ENCODE results near the gene RHBDD3.

The RHBDD3 gene

GRCh38 chr22:29265305-29265704 is 2.5 kb downstream of the RHBDD3 start:
- Mint-ChIP-seq H3K27me3 (ENCODE audit: low read depth) (no peaks in the 10 kb centered on the region), H3K36me3 (ENCODE audit: low read depth) (peaks cover 23% of the 10 kb centered on the region), H3K27ac (no peak overlapping the region), H3K9me3 (no peaks in the 10 kb centered on the region), H3K4me3 (peak overlapping the region in 1 of 3 experiments; percentile 94), H3K4me1 (peaks cover 29% of the 10 kb centered on the region)
- TF ChIP-seq, protein P1, sequence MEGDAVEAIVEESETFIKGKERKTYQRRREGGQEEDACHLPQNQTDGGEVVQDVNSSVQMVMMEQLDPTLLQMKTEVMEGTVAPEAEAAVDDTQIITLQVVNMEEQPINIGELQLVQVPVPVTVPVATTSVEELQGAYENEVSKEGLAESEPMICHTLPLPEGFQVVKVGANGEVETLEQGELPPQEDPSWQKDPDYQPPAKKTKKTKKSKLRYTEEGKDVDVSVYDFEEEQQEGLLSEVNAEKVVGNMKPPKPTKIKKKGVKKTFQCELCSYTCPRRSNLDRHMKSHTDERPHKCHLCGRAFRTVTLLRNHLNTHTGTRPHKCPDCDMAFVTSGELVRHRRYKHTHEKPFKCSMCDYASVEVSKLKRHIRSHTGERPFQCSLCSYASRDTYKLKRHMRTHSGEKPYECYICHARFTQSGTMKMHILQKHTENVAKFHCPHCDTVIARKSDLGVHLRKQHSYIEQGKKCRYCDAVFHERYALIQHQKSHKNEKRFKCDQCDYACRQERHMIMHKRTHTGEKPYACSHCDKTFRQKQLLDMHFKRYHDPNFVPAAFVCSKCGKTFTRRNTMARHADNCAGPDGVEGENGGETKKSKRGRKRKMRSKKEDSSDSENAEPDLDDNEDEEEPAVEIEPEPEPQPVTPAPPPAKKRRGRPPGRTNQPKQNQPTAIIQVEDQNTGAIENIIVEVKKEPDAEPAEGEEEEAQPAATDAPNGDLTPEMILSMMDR (IDR thresholded peaks at IDR 0.05; ENCODE audit: unreplicated experiment in 3 of 3) = no peak

DNA sequence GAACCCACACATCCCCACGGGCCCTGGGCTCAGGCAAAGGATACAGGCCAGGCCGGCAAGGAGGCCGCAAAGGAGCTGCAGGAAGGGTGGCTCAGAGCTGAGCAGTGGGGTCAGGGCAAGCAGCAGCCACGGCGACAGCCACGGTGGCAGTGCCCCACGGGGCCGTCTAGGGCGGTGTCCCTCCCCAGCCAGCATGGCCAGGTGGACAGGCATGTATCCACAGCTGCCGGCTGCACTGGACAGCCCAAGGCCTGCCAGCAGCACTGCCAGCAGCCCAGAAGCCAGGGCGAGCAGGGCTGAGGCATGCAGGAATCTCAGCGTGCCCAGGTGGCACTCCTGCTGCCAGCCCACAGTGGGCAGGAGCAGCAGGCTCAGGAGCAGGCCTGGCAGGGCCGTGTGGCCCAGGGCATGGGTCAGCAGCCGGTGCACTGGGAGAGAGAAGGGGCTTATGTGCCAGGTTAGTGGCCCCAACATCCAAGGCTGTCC is 3.9 kb downstream of the RHBDD3 start:
- Mint-ChIP-seq H3K9me3 (no peaks in the 10 kb centered on the region), H3K4me3 (no peak overlapping the region)

DNA sequence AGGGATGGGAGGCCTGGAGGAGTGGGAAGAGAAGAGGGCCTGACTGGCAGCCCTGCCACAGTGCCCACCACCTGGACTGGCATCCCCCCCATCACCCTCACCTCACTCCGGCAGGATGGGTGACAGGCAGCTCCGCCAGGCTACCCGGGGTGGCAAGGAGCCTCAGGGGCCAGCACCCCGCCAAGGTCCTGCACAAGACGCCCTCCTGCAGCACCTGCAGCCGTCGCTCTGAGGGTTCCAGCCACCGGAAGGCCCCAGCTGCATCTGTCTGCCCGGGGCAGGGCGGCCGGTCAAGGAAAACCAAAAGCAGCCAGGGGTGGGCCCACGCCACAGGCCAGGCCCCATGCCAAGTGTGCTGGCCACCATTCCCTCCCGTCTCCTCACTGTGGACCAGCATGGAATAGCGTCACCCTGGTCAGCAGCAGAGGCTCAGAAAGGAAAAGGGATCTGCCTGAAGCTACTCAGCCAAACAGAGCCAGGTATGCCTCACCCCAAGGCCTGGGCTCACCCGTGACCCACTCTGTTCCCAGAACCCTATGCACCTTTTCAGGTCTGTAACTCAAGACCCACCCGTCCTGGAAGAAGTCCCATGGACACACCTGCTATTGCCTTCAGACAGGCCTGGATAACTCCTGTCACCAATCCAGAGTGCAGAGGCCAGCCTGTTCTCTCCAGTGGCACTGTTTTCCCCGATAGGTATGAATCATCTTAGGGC is 7.0 kb downstream of the RHBDD3 start:
- Mint-ChIP-seq H3K4me3 (no peak overlapping the region), H3K36me3 (ENCODE audit: low read depth) (no peaks in the 10 kb centered on the region), H3K27me3 (ENCODE audit: low read depth) (no peaks in the 10 kb centered on the region), H3K9me3 (no peaks in the 10 kb centered on the region), H3K4me1 (no peaks in the 10 kb centered on the region), H3K27ac (no peak overlapping the region)
- TF ChIP-seq, protein P1 (IDR thresholded peaks at IDR 0.05; ENCODE audit: unreplicated experiment in 3 of 3) = no peak

More for the DNA sequence above, 3.9 kb downstream of the RHBDD3 start:
- Mint-ChIP-seq H3K27ac (no peak overlapping the region), H3K4me1 (peaks cover 17% of the 10 kb centered on the region), H3K36me3 (ENCODE audit: low read depth) (peaks cover 14% of the 10 kb centered on the region), H3K27me3 (ENCODE audit: low read depth) (no peaks in the 10 kb centered on the region)
- TF ChIP-seq, protein P1 (IDR thresholded peaks at IDR 0.05; ENCODE audit: unreplicated experiment in 3 of 3) = no peak

GRCh38 chr22:29260031-29260560 is 7.7 kb downstream of the RHBDD3 start:
- Mint-ChIP-seq H3K4me3 (no peak overlapping the region), H3K36me3 (ENCODE audit: low read depth) (peaks cover 3% of the 10 kb centered on the region), H3K9me3 (no peaks in the 10 kb centered on the region), H3K4me1 (no peaks in the 10 kb centered on the region), H3K27me3 (ENCODE audit: low read depth) (no peaks in the 10 kb centered on the region), H3K27ac (no peak overlapping the region)
- TF ChIP-seq, protein P1 (IDR thresholded peaks at IDR 0.05; ENCODE audit: unreplicated experiment in 3 of 3) = no peak

DNA sequence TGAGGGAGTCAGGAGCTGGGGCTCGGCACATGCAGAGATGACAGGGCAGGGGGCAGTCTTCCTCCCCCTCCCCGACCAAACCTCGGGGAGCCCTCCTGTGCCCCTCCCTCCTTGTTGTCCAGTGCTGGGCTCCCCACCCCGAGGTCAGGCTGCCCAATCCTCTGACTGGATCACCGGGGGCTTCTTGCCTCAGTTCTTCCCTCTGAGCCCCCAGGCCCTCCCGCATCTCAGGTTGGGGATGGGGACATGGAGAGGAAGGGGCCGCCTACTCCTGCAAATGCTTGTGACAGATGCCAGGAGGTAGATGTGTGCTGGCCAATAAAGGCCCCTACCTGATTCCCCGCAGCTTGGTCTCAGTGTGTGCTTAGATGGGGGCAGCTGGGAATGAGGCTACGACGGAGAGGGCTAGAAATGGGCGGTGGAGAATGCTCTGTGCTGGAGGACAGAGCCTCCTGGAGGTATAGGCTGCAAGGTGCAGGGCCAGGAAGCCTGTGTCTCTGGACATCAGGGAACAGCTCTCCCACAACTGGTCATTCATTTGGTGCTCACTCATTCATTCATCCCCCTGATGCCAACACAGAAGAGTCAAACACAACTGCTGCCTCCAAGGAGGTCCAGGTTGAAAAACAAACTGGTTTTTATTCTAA is 8.4 kb downstream of the RHBDD3 start:
- Mint-ChIP-seq H3K27me3 (ENCODE audit: low read depth) (no peaks in the 10 kb centered on the region), H3K4me1 (no peaks in the 10 kb centered on the region), H3K4me3 (no peak overlapping the region), H3K9me3 (no peaks in the 10 kb centered on the region), H3K27ac (no peak overlapping the region), H3K36me3 (ENCODE audit: low read depth) (peaks cover 3% of the 10 kb centered on the region)
- TF ChIP-seq, protein P1 (IDR thresholded peaks at IDR 0.05; ENCODE audit: unreplicated experiment in 3 of 3) = peak in 1 of 3 experiments; percentile 11

Measured in nephron (organoid).